HepG2 (cell line): ENCODE measurements around the gene MAPK11. TPM values are rescaled to one million over a fixed set of nuclear protein-coding genes. Genes with fewer than 3 reads are reported as not detected.

Experiments used
- ATF3 ChIP-seq: sonication (generic); formaldehyde crosslinking; IDR thresholded peaks from 2 replicates; pipeline ENCODE4 v1.4.0; 2020; ENCODE audit warnings: missing genetic modification reagents
- E2F2 ChIP-seq: sonication (generic); formaldehyde crosslinking; IDR thresholded peaks from 2 replicates; pipeline ENCODE4 v1.4.0; 2020; ENCODE audit warnings: missing genetic modification reagents, borderline replicate concordance
- KLF6 ChIP-seq: IDR thresholded peaks from 2 replicates; pipeline ENCODE4 v1.8.0; 2016; ENCODE audit warnings: missing biosample characterization, missing genetic modification reagents
- MED1 ChIP-seq: sonication (generic); formaldehyde crosslinking; IDR thresholded peaks from 2 replicates; pipeline ENCODE4 v1.4.0; 2020; ENCODE audit warnings: missing genetic modification reagents
- SOX6 ChIP-seq, 2 experiments: fragments of 450-650 bp in 1 of 2; sonication (generic) in 1 of 2; formaldehyde crosslinking in 1 of 2; IDR thresholded peaks; 2 replicates each; pipeline versions ENCODE4 v1.4.0 to v1.6.1; 2017 to 2020; ENCODE audit warnings: antibody characterized with exemption in 1 of 2, mild to moderate bottlenecking in 1 of 2, missing genetic modification reagents in 1 of 2
- ZFP62 ChIP-seq: sonication (generic); formaldehyde crosslinking; IDR thresholded peaks from 2 replicates; pipeline ENCODE4 v1.4.0; 2020; ENCODE audit warnings: missing genetic modification reagents
- ZFP82 ChIP-seq: sonication (generic); formaldehyde crosslinking; IDR thresholded peaks from 2 replicates; pipeline ENCODE4 v1.5.1; 2020; ENCODE audit warnings: mild to moderate bottlenecking, missing genetic modification reagents, borderline replicate concordance
- ZKSCAN1 ChIP-seq: fragments of 150-350 bp; IDR thresholded peaks from 2 replicates; pipeline ENCODE4 v1.6.1; 2014; ENCODE audit warnings: low read length
- ZMYM2 ChIP-seq: sonication (generic); formaldehyde crosslinking; IDR thresholded peaks from 2 replicates; pipeline ENCODE4 v1.8.0; 2022; ENCODE audit warnings: mild to moderate bottlenecking, missing genetic modification reagents
- ZNF30 ChIP-seq: sonication (generic); formaldehyde crosslinking; IDR thresholded peaks from 2 replicates; pipeline ENCODE4 v1.5.0; 2020; ENCODE audit warnings: mild to moderate bottlenecking, missing genetic modification reagents
- ZNF446 ChIP-seq: sonication (generic); formaldehyde crosslinking; IDR thresholded peaks from 2 replicates; pipeline ENCODE4 v1.5.0; 2020; ENCODE audit warnings: mild to moderate bottlenecking, missing genetic modification reagents
- ZNF605 ChIP-seq: sonication (generic); formaldehyde crosslinking; IDR thresholded peaks from 2 replicates; pipeline ENCODE4 v1.8.0; 2022; ENCODE audit warnings: mild to moderate bottlenecking, missing genetic modification reagents
- ZNF784 ChIP-seq: sonication (generic); formaldehyde crosslinking; IDR thresholded peaks from 2 replicates; pipeline ENCODE4 v1.5.1; 2020; ENCODE audit warnings: missing genetic modification reagents, mild to moderate bottlenecking, borderline replicate concordance
- ZSCAN22 ChIP-seq: sonication (generic); formaldehyde crosslinking; IDR thresholded peaks from 2 replicates; pipeline ENCODE4 v1.4.0; 2020; ENCODE audit warnings: mild to moderate bottlenecking, missing genetic modification reagents
- polyA plus RNA-seq, 8 experiments: library from polyadenylated mRNA; depleted of rRNA in 3 of 8; stranded (reverse) in 7 of 8; unstranded in 1 of 8; fragments of >200 nt; fragmentation: Illumina TruSeq in 4 of 8; extraction: Trizol in 4 of 8; gene quantifications; 2 replicates each; pipeline versions ENCODE4 v1.2.1 to v1.2.3, GENCODE V29; 2011 to 2016; ENCODE audit warnings: low read depth in 4 of 8, missing spikeins in 1 of 8, mixed read lengths in 1 of 8; ENCODE audit not compliant: insufficient read depth in 1 of 8
- total RNA-seq, 5 experiments: library from RNA; depleted of rRNA; stranded (reverse); fragments of >200 nt; fragmentation: Illumina TruSeq; extraction: Trizol; gene quantifications; 2 replicates each; pipeline ENCODE4 v1.2.3, GENCODE V29; 2016; ENCODE audit warnings: low read depth in 1 of 5
- TF ChIP-seq, protein P1 (sequence below): sonication (generic); formaldehyde crosslinking; IDR thresholded peaks from 2 replicates; pipeline ENCODE4 v1.5.0; 2020; ENCODE audit warnings: missing genetic modification reagents, mild to moderate bottlenecking, borderline replicate concordance
- TF ChIP-seq, protein P2 (sequence below): sonication (generic); formaldehyde crosslinking; IDR thresholded peaks from 2 replicates; pipeline ENCODE4 v1.8.1; 2023; ENCODE audit warnings: mild to moderate bottlenecking, missing genetic modification reagents, borderline replicate concordance
- TF ChIP-seq, protein P3 (sequence below), 2 experiments: IDR thresholded peaks; 2 replicates each; pipeline ENCODE4 v1.6.1; 2011 to 2012; ENCODE audit warnings: low read length in 2 of 2, borderline replicate concordance in 1 of 2, low read depth in 1 of 2, mild to moderate bottlenecking in 1 of 2, moderate library complexity in 1 of 2
- TF ChIP-seq, protein P4 (sequence below): sonication (generic); formaldehyde crosslinking; IDR thresholded peaks from 2 replicates; pipeline ENCODE4 v1.8.1; 2023; ENCODE audit warnings: mild to moderate bottlenecking, missing genetic modification reagents

MAPK11 gene
- total and polyA plus RNA-seq, 2 of the 13 experiments (the other 11 are each of a cell fraction or from before 2014, with no cell fraction given): 0.15 to 0.17 TPM

DNA sequence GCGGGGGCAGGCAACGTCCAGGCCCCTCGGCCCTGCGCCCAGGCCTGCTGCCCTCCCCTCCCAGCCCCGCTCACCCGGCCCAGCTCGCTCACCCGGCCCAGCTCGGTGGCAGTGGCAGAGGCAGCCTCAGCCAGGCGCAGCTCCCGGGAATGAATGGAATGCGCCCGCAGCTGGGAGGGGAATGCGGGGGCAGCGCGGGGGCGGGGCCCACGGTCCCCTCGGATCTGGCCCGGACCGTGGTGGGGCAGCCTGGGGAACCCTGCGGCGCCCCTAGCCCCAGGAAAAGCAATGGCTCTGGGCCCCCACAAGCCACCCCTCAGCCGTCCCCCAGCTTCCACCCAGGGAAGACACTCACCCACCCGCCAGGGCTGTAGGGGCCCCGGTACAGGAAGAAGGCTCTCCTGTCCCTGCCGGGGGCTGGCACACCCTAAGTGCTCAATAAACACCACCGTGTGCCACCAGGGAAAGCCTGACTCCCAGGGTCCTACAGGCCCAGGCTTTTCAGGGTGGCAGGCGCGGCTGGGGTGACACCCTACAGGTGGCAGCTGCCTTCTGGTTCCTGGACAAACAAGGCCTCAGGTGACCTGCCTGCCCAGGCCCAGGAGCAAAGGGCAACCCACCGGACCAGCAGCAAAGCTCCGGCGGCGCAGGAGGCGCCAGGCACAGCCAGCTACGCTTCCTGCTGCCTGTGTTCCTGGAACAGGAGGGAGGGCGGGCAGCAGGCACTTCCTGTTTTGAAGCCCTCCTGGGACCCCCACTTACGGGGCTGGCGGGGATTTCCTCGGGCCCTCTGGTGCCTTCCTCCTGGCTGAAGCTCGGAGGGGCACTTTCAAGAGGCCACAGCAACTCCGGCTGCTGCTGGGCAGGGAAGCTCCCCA is 23.5 kb upstream of the MAPK11 start (continued):
- TF ChIP-seq ZSCAN22 (CRISPR knock-in tag): no peak
- TF ChIP-seq ZMYM2 (CRISPR knock-in tag): peak; percentile 47; the same call in 1 of the 2 replicates
- TF ChIP-seq E2F2 (CRISPR knock-in tag): no peak
- 0 out of 2 replicates have a peak, but pooled peaks have one; percentile 57 for TF ChIP-seq ZNF30 (CRISPR knock-in tag)
- 0 out of 2 replicates have a peak, but pooled peaks have one; percentile 60 for TF ChIP-seq ZNF784 (CRISPR knock-in tag)
- TF ChIP-seq MED1 (CRISPR knock-in tag): peak; percentile 96
- 0 out of 2 replicates have a peak, but pooled peaks have one; percentile 81 for TF ChIP-seq ZFP82 (CRISPR knock-in tag)
- TF ChIP-seq ATF3: no peak
- TF ChIP-seq ZFP62: no peak
- TF ChIP-seq ZNF605 (CRISPR knock-in tag): peak; percentile 10; the same call in 1 of the 2 replicates
- TF ChIP-seq, protein P1, sequence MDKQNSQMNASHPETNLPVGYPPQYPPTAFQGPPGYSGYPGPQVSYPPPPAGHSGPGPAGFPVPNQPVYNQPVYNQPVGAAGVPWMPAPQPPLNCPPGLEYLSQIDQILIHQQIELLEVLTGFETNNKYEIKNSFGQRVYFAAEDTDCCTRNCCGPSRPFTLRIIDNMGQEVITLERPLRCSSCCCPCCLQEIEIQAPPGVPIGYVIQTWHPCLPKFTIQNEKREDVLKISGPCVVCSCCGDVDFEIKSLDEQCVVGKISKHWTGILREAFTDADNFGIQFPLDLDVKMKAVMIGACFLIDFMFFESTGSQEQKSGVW (CRISPR knock-in tag): no peak
- TF ChIP-seq KLF6: peak; percentile 39; the same call in 1 of the 2 replicates
- TF ChIP-seq ZKSCAN1: no peak
- TF ChIP-seq SOX6 (IDR thresholded peaks at IDR 0.05): no peak
- TF ChIP-seq SOX6 (CRISPR knock-in tag; IDR thresholded peaks at IDR 0.05): peak; percentile 71
- TF ChIP-seq, protein P2, sequence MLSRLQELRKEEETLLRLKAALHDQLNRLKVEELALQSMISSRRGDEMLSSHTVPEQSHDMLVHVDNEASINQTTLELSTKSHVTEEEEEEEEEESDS (CRISPR knock-in tag): 0 out of 2 replicates have a peak, but pooled peaks have one; percentile 61
- TF ChIP-seq, protein P3, sequence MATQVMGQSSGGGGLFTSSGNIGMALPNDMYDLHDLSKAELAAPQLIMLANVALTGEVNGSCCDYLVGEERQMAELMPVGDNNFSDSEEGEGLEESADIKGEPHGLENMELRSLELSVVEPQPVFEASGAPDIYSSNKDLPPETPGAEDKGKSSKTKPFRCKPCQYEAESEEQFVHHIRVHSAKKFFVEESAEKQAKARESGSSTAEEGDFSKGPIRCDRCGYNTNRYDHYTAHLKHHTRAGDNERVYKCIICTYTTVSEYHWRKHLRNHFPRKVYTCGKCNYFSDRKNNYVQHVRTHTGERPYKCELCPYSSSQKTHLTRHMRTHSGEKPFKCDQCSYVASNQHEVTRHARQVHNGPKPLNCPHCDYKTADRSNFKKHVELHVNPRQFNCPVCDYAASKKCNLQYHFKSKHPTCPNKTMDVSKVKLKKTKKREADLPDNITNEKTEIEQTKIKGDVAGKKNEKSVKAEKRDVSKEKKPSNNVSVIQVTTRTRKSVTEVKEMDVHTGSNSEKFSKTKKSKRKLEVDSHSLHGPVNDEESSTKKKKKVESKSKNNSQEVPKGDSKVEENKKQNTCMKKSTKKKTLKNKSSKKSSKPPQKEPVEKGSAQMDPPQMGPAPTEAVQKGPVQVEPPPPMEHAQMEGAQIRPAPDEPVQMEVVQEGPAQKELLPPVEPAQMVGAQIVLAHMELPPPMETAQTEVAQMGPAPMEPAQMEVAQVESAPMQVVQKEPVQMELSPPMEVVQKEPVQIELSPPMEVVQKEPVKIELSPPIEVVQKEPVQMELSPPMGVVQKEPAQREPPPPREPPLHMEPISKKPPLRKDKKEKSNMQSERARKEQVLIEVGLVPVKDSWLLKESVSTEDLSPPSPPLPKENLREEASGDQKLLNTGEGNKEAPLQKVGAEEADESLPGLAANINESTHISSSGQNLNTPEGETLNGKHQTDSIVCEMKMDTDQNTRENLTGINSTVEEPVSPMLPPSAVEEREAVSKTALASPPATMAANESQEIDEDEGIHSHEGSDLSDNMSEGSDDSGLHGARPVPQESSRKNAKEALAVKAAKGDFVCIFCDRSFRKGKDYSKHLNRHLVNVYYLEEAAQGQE (IDR thresholded peaks at IDR 0.05; ENCODE audit: borderline replicate concordance in 1 of 2, low read depth in 1 of 2, low read length in 2 of 2): peak in 1 of 2 experiments; percentile 30; a peak in 1 of 4 replicates
- TF ChIP-seq, protein P4, sequence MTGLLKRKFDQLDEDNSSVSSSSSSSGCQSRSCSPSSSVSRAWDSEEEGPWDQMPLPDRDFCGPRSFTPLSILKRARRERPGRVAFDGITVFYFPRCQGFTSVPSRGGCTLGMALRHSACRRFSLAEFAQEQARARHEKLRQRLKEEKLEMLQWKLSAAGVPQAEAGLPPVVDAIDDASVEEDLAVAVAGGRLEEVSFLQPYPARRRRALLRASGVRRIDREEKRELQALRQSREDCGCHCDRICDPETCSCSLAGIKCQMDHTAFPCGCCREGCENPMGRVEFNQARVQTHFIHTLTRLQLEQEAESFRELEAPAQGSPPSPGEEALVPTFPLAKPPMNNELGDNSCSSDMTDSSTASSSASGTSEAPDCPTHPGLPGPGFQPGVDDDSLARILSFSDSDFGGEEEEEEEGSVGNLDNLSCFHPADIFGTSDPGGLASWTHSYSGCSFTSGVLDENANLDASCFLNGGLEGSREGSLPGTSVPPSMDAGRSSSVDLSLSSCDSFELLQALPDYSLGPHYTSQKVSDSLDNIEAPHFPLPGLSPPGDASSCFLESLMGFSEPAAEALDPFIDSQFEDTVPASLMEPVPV (CRISPR knock-in tag): peak; percentile 86; the same call in 1 of the 2 replicates
- peak; percentile 46; the same call in 1 of the 2 replicates for TF ChIP-seq ZNF446 (CRISPR knock-in tag)
